Brain microvascular endothelial cell (primary cell): ENCODE data around the gene CTCF.

Experiments
- DNase-seq: peaks from one replicate; pipeline ENCODE4 v3.0.0-alpha.2; 2020
- H3K27ac ChIP-seq: fragments of 250-450 bp; sonication (Bioruptor Pico); 2 replicates; pipeline ENCODE4 v1.5.1; 2020; ENCODE audit warnings: mild to moderate bottlenecking, moderate library complexity
- H3K27me3 ChIP-seq: fragments of 250-450 bp; sonication (Bioruptor Pico); replicated peaks from 2 replicates; pipeline ENCODE4 v1.5.1; 2020; ENCODE audit warnings: mild to moderate bottlenecking
- H3K36me3 ChIP-seq: fragments of 250-450 bp; sonication (Bioruptor Pico); replicated peaks from 2 replicates; pipeline ENCODE4 v1.5.1; 2020; ENCODE audit warnings: mild to moderate bottlenecking
- H3K4me3 ChIP-seq: 2 replicates; pipeline ENCODE4 v1.5.1; 2011; ENCODE audit warnings: low read depth, mild to moderate bottlenecking, control low read depth, low read length, moderate library complexity
- in situ Hi-C: cut with HindIII; loops from 2 replicates; pipeline ENCODE4 v1.10.0; 2017; ENCODE audit warnings: low sequenced_read_pairs, low pct_ligation_motif_present
- TF ChIP-seq, protein P1 (sequence below): IDR thresholded peaks from 2 replicates; pipeline ENCODE4 v1.5.1; 2011; ENCODE audit warnings: low read depth, mild to moderate bottlenecking, moderate library complexity, low read length, control low read depth, inconsistent platforms; ENCODE audit errors: missing control alignments

CTCF gene

DNA sequence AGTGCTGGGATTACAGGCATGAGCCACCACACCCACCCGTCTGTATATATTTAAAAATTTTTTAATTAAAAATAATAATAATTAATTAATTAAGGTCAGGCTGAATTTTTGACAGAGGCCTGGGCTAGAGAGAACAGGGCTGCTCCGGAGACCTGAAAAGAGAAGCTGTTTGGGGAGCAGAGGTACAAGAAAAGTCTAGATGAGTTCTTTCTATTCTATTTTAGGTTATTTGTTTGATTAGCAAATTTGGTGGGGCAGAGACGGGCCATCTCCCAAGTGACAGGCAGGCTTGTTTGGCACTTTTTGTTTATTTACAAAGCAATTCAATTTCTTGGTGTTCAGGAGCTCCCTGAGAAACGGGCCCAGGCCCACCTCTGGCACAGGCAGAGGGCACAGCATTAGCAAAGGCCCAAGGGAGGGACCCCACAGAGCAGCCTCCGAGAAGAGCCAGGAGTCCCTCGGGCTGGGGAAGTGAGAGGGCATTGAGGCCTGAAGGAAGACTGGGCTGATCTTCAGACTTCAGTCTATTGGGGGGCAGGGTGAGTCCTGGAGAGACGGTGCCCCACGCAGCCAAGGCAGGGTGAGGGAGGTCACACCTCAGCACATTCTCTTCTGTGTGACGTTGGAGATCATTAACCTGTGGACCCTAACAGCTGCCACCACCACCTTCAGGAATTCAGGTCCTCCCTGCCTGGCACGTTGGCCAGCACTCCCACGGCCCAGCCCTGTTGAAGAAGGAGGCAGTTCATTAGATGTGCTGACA is 44.5 kb upstream of the CTCF start:
- Histone ChIP-seq H3K4me3 (no peak overlapping the region), H3K36me3 (no peaks in the 10 kb centered on the region), H3K27me3 (no peaks in the 10 kb centered on the region), H3K27ac (no peak overlapping the region)
- in situ Hi-C loops = no loop called here
- no peak for DNase-seq
- TF ChIP-seq, protein P1, sequence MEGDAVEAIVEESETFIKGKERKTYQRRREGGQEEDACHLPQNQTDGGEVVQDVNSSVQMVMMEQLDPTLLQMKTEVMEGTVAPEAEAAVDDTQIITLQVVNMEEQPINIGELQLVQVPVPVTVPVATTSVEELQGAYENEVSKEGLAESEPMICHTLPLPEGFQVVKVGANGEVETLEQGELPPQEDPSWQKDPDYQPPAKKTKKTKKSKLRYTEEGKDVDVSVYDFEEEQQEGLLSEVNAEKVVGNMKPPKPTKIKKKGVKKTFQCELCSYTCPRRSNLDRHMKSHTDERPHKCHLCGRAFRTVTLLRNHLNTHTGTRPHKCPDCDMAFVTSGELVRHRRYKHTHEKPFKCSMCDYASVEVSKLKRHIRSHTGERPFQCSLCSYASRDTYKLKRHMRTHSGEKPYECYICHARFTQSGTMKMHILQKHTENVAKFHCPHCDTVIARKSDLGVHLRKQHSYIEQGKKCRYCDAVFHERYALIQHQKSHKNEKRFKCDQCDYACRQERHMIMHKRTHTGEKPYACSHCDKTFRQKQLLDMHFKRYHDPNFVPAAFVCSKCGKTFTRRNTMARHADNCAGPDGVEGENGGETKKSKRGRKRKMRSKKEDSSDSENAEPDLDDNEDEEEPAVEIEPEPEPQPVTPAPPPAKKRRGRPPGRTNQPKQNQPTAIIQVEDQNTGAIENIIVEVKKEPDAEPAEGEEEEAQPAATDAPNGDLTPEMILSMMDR = no peak

DNA sequence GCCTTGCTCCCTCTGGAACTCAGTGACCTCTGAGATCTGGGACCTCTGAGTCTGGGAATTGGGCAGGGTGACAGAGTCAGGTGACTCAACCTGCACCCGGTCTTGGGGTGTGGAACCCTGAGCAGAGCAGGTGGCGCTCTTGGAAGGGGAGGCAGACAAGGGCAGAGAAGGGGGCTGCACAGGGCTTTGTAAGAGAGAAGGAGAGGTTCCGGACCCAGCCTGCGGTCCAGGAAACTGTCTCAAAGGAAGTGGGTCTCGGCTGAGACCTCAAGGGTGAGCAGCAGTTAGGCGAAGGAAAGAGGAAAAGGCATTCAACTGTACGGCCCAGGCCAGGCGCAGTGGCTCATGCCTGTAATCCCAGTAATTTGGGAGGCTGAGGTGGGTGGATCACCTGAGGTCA is 43.6 kb upstream of the CTCF start:
- no peak for DNase-seq
- H3K27ac ChIP-seq = no peak overlapping the region
- H3K27me3 ChIP-seq = no peaks in the 10 kb centered on the region
- in situ Hi-C loops = no loop called here
- H3K36me3 ChIP-seq = no peaks in the 10 kb centered on the region
- no peak overlapping the region for H3K4me3 ChIP-seq
- TF ChIP-seq, protein P1 = no peak

DNA sequence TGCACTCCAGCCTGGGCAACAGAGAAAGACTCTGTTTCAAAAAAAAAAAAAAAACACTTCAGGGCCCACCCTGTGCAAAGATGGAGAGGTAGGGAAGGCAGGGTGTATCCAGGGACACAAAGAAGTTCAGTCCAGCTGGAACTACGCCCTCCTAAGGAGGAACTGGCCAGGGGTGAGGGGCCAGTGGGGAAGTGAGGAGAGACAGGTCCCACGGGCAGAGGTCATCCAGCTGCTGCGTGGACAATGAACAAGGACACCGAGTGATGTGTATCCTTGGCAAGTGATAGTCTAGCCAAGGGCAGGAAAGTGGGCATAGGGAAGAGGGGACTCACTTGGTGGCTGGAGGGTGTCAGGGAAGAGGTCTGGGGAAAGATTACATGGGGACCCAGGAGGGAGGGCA is 43.1 kb upstream of the CTCF start:
- TF ChIP-seq, protein P1 = no peak
- in situ Hi-C loops = no loop called here

DNA sequence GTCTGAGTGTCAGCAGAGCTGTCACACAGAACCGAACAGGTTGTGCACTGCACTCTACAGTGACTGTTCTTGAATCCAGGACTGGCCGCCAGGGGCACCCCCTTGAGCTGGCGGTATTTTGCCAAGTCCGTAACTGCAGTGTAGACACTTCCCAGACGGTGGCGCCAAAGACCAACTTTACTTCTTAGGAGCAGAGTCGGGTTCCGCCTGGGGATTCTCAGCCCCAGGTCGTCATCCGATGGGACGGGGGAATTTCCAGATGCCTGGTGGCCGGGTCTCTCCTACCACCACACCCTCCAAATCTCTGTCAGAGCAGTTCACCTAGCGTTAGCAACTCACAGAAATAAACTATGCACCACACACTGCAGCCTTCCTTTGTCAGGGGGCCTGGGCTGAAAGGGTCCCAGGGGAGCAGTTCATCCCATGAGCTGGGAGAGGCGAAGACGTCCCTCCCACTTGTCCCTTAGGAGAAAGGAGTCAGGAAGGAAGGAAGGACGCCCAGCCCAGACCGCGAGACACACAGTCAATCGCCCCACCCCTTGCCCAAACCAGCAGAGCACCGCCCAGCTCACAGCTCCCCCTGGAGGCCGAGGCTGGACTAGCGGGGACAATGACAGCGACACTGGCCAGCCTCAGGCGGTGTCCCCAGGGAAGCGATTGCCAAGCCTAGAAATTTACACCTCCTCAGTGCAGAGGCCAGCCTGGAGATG is 41.1 kb upstream of the CTCF start:
- peak overlapping the region; percentile 64 for H3K4me3 ChIP-seq
- TF ChIP-seq, protein P1 = peak; percentile 99
- in situ Hi-C loops = no loop called here

More for the DNA sequence above, 43.1 kb upstream of the CTCF start:
- Histone ChIP-seq H3K27ac (no peak overlapping the region), H3K4me3 (no peak overlapping the region), H3K36me3 (no peaks in the 10 kb centered on the region), H3K27me3 (no peaks in the 10 kb centered on the region)
- no peak for DNase-seq

DNA sequence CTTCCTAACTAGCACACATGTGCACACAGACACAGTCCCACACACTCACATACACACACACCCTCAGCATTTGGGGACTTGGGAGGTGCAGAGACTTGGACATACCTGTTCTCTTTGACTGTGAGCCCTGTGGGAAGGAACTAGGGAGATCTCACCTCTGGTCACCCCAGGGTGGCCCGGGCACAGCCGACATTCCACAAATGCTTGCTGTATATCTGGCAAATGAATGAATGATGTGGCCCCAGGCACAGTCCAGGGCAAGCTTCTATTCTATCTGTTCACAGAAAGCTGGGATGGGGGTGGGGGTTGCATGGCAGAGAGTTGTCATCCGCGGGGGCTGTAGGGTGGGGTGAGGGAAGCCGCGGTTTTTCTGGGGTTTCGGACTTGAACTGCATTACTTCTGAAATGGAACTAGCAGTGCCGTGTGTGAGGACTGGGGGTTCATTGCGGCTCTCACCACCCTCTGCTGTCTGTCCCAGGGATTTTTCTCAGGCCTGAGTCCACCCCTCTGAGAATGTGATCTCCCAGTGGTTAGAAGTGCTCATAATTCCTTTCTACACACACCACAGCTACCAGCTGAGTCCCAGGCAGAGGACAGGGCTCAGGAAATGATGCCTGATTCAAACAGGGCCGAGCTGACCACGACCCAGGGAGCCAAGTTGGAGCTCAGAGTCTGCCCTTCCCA is 37.0 kb upstream of the CTCF start:
- Histone ChIP-seq H3K27ac (no peak overlapping the region), H3K36me3 (no peaks in the 10 kb centered on the region), H3K4me3 (no peak overlapping the region), H3K27me3 (no peaks in the 10 kb centered on the region)
- TF ChIP-seq, protein P1 = peak; percentile 45
- in situ Hi-C loops = no loop called here
- no peak for DNase-seq

More for the DNA sequence above, 41.1 kb upstream of the CTCF start:
- peak; percentile 96 for DNase-seq
- Histone ChIP-seq H3K27me3 (no peaks in the 10 kb centered on the region), H3K36me3 (no peaks in the 10 kb centered on the region), H3K27ac (peak overlapping the region; percentile 85)
